Dedifferentiated amniotic fluid mesenchymal stem cell (primary cell): ENCODE data around the gene KAT8.

Source experiments
- DNase-seq: peaks from one replicate; pipeline ENCODE4 v3.0.0-alpha.2; 2016; ENCODE audit errors: extremely low spot score

KAT8 gene

DNA sequence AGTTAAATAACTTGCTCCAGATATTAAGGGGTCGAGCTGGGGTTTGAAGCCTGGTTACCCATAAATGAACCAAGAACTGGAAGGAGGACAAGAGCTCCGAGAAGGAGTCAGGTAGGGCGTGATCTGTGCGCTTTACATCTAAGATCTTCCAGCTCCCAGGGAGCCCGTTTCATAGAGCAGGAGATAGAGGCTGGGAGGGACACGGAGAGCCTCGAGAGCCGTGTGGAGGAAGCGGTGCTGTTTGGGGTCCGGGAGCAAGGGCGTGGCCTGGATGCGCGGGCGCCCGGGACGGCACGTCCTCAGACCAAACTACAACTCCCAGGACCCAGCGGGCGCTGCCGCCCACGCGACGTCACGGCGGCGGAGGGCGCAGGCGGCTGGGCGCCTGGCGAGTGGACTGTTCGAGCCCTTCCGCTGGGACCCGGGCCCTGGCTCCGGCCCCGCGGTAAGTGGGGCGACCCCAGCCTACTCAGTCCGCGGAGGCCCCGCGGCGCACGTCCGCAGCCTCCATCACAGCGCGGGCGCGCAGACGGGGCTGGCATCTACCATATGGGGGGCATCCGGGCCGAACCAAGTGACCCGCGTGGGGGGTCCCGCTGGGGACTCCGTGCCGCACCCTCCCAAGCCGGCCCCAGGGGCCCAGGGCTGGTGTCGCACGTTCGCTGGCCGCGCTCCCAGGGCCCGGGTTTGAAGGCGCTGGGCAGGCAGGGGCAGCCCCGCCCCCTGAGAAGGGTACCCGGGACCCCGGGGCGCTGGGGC lies 9.2 kb upstream of the KAT8 start, which contains the start of gene BCKDK:
Gene BCKDK, plus strand, starts transcription at position 352 of the 759 bp plus-strand sequence. CDS start 838 bp downstream, outside the sequence.
- DNase-seq = peak; percentile 57

DNA sequence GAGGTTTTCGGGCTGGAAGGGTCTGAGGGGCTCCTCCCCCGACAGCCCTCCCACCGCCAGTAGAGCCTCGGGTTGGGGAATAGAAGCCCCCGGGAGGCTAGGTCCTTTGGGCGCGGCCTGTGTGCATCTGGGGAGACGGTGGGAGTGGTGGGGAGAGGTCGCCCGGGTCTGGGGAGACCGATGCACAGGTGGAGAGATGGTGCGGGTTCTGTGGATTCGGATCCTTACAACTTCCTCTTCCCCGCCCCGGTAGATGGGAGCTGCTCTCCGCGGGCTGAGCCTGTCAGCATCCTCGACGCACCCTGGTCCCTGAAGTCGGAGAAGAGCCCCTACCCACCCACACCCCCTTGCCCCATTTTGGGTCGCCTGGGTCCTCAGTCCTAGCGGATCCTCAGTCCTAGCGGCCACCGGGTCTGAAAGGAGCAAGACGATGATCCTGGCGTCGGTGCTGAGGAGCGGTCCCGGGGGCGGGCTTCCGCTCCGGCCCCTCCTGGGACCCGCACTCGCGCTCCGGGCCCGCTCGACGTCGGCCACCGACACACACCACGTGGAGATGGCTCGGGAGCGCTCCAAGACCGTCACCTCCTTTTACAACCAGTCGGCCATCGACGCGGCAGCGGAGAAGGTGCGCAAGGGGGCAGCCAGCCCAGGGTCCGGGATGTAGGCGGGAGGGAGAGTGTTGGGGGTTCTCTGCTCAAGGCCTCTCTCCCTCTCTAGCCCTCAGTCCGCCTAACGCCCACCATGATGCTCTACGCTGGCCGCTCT lies 8.5 kb upstream of the KAT8 start:
- no peak for DNase-seq

DNA sequence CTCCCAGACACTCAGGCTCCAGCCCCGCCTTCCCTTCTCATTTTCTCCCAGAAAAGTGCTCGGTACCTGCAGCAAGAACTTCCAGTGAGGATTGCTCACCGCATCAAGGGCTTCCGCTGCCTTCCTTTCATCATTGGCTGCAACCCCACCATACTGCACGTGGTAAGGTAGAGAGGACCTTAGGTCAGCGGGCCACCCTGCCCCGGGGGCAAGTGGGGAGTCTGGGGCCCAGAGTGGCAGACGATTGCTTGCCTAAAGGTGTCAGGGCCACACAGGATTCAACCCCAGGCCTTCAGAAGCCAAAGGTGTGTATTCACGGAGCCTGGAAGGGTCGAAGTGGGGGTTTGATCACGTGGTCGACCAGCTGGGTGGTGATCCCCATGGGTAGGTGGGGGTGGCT lies 7.8 kb upstream of the KAT8 start:
- no peak for DNase-seq

DNA sequence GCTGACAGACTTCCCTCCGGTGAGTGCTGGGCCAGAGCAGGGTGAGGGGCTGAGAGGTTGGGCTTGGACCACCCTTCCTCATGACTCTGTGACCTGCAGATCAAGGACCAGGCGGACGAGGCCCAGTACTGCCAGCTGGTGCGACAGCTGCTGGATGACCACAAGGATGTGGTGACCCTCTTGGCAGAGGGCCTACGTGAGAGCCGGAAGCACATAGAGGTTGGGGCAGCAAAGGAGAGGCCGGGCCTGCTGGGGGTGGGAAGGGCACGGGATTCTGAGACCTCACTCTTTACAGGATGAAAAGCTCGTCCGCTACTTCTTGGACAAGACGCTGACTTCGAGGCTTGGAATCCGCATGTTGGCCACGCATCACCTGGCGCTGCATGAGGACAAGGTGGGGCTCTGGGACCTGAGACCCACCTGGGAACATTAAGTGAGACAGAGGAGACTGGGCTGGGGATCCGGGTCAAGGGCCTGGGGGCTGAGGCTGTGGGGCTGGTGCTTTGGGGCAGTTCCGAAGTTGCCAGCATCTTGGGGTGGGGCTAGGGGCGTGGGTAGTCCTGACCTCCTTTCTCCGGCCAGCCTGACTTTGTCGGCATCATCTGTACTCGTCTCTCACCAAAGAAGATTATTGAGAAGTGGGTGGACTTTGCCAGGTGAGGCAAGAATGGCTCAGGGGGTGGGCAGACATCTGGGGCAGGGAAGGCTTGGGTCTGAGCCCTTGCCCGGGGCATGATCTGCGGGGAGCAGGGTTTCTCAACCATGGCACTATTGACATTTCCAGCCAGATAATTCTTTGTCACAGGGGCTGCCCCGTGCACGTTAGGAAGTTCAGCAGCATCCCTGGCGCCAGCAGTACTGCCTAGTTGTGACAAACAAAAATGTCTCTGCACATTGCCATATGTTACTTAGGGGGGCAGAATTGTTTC lies 7.1 kb upstream of the KAT8 start:
- no peak for DNase-seq

DNA sequence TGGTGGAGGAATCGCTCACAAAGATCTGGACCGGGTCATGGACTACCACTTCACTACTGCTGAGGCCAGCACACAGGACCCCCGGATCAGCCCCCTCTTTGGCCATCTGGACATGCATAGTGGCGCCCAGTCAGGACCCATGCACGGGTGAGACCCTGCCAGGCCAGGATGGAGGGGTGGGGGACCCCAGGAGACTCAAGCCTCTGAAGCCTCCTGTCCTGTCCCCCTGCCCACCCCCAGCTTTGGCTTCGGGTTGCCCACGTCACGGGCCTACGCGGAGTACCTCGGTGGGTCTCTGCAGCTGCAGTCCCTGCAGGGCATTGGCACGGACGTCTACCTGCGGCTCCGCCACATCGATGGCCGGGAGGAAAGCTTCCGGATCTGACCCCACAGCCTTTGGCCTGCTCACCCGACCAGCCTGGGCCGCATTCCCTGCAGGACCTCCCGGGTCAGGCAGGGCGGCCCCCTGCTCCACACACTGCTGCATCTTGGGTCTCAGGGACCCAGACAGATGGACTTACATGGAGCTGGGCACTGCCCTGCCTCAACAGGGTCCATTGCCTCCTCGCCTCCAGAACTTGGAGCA lies 5.5 kb upstream of the KAT8 start:
- no peak for DNase-seq

- DNase-seq = no peak
Measured at GRCh38 chr16:31112711-31113110, 4.8 kb upstream of the KAT8 start.

DNA sequence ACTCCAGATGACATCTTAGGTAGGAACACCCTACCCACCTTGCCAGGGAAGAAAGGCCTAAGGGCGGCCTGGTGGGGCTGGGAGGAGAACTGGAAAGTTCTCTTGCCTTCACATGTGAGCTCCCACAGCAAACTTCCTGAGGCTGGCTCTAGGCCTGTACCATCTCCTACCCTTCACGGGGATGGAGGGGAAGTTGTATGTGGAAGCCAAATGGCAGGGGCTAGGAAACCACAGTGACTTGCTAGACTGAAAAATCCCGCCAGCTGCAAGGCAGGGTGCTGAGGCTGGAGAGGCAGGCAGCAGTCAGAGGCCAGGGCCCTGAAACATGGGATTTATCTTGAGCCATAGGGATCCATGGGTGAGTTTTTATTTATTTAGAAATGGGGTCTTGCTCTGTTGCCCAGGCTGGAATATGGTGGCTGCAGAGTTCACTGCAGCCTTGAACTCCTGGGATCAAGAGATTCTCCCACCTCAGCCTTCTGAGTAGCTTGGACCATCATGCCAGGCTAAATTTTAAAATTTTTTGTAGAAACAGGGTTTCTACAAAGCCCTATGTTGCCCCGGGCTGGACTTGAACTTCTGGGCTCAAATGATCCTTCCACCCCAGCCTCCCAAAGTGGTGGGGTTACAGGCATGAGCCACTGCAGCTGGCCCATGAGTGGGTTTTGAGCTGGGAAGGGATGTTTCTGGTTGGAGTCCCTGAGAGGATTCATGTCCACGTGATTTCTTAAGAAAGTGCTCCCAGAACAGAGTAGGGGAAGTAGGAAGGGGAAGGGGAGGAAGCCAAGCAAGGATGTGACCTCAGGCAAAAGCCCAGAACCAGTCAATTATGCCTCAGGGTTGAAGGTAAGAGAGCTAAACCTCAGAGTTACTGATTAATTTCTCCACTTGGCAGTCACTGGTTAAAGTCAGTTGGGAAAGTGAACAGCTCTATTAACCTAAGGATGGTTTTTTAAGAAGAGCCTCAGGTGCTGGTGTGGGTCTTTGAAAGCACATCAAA lies 4.0 kb upstream of the KAT8 start:
- DNase-seq = no peak

- no peak for DNase-seq
Measured at GRCh38 chr16:31114468-31114867, 3.0 kb upstream of the KAT8 start.

- DNase-seq = peak; percentile 31
Measured at GRCh38 chr16:31118223-31119155, 1.0 kb downstream of the KAT8 start.

- no peak for DNase-seq
Measured at GRCh38 chr16:31120129-31120528, 2.7 kb downstream of the KAT8 start.

DNA sequence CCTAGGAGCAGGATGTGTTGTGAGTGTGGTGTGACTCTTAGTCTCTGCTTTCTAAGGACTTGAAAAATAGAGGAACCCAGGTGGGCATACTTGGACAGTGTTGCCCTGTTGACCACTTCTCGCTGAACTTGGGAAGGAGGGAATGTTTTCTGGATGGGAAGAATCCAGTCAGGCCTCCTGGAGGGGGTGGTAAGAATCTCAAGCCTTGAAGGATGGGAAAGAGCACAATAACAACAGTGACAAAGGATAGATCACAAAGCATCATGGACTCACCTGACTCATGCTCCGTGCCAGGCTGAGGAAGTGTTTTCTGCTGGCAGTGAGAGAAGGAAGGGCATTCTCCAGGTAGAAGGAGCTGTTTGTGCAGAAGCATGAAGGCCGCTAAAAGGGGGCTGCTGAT lies 8.4 kb downstream of the KAT8 start:
- DNase-seq = no peak

GRCh38 chr16:31127182-31127581 lies 9.7 kb downstream of the KAT8 start:
- no peak for DNase-seq

GRCh38 chr16:31128711-31129567 lies 11.5 kb downstream of the KAT8 start:
- DNase-seq = no peak

DNA sequence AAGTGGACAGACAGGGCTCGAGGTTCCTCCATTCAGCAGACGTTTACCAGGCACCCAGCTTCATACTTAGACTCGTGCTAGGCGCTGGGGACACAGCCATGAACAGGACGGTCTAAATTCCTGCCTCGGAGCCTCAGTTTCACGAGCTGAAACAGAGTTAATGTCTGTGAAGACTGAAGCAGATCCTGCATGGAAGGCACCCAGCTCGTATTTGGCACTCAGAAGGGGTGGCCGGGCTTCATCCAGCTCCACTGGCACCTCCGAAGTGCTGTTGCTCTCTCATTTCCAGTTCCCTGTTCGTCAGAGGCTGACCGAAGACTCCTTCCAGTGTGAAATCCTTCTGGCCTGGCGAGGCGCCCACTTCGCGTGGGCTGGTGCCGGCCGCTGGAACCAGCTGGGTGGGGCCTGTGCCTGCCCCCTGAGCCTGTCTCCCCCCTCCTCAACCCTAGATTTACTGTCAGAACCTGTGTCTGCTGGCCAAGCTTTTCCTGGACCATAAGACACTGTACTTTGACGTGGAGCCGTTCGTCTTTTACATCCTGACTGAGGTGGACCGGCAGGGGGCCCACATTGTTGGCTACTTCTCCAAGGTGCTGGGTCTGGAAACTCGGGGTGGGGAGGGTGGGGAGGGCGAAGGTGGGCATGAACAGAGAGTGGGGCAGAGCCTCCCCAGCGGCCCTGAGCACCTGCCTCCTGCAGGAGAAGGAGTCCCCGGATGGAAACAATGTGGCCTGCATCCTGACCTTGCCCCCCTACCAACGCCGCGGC lies 12.3 kb downstream of the KAT8 start:
- no peak for DNase-seq

- DNase-seq = no peak
Measured at GRCh38 chr16:31130336-31130891, 12.9 kb downstream of the KAT8 start.

DNA sequence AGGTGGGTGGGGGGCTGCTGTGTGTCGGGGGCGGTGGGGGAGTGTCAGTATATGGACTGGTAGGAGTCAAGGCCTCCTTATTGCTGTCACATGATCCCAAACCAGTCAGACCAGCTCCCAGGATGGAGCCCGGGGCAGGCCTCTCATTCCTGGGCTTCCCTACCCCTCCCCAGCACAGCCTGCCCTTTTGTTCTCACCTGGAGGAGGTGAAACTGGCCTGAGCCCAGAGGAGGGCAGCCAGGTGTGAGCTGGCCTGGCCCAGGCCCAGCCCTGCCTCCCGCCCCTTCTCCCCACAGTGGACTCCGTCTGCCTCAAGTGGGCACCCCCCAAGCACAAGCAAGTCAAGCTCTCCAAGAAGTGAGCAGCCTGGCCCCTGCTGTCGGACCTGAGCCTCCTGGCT lies 13.4 kb downstream of the KAT8 start:
- no peak for DNase-seq

GRCh38 chr16:31131416-31131815 lies 14.0 kb downstream of the KAT8 start:
- DNase-seq = no peak
